HG02852 (cell line): ENCODE measurements around the gene KRTAP9-2.
"Not testable (repeated sequence)": the region's sequence is repeated elsewhere in the genome, so short reads cannot be mapped to it uniquely, and the experiment has no call there.

Source experiments
- ATAC-seq: cut with Tn5 transposase; IDR thresholded peaks from one replicate; pipeline ENCODE4 v1.9.1; 2021; ENCODE audit warnings: mild to moderate bottlenecking, moderate library complexity; ENCODE audit not compliant: unreplicated experiment

The KRTAP9-2 gene

DNA sequence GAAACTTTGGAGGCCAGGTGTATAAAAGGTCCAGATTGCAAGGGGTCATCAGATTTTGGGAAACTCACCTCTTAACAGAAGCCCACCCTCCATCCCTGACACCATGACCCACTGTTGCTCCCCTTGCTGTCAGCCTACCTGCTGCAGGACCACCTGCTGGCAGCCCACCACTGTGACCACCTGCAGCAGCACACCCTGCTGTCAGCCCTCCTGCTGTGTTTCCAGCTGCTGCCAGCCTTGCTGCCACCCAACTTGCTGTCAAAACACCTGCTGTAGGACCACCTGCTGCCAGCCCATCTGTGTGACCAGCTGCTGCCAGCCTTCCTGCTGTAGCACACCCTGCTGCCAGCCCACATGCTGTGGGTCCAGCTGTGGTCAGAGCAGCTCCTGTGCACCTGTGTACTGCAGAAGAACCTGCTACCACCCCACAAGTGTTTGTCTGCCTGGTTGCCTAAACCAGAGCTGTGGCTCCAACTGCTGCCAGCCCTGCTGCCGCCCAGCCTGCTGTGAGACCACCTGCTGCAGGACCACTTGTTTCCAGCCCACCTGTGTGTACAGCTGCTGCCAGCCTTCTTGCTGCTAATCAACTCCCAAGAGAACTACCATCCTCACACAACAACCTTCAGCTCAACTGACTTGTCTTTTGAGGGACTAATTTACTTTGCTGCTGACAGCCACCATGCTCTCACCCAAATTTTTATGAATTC lies 6.1 kb downstream of the KRTAP9-2 start, which contains the start of gene KRTAP9-3:
KRTAP9-3 (plus strand) TSS at position 51 of the 707 bp plus-strand sequence; CDS start at position 104, 53 bp downstream.
- ATAC-seq, result not testable (repeated sequence)

GRCh38 chr17:41237116-41237515 lies 10.7 kb downstream of the KRTAP9-2 start:
- ATAC-seq, result not testable (repeated sequence)

DNA sequence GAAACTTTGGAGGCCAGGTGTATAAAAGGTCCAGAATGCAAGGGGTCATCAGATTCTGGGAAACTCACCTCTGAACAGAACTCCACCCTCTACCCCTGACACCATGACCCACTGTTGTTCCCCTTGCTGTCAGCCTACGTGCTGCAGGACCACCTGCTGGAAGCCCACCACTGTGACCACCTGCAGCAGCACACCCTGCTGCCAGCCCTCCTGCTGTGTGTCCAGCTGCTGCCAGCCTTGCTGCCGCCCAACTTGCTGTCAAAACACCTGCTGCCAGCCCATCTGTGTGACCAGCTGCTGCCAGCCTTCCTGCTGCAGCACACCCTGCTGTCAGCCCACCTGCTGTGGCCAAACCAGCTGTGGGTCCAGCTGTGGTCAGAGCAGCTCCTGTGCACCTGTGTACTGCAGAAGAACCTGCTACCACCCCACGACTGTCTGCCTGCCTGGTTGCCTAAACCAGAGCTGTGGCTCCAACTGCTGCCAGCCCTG lies 11.5 kb downstream of the KRTAP9-2 start, which contains the start of gene KRTAP9-8:
KRTAP9-8 (plus strand) TSS at position 51 of the 489 bp plus-strand sequence; CDS start at position 104, 53 bp downstream.
- not testable (repeated sequence) for ATAC-seq

DNA sequence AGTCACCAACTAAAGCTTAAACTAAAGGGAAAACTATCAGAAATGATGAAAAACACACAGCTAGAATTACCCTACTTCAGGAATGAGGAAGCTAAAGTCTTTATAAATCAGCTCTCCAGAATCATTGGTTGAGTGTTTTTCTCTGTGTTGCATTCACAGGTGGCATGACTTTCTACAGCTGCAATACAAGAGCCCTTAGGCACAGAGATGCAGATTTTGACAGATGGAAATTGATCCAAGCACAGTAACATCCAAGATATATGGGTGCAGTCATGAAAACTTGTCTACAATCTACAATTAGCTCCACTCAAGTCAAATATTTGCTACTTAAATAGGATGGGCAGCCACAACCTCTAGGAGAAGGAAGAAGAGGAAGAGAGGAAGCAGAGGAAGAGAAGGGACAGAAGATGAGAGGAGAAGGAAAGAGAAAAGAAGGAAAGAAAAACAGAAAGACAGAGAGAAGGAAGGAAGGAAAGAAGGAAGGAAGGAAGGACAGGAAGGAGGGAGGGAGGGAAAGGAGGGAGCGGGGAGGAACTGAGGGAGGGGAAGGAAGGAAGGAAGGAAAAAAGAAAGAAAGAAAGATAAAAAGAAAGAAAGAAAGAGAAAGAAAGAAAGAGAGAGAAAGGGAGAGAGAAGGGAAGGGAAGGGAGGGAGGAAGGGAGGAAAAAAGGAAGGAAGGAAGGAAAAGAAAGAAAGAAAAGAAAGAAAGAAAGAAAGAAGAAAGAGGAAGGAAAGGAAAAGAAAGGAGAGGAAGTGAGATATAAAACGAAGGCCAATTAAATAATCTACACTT lies 20.7 kb downstream of the KRTAP9-2 start:
- ATAC-seq, result not testable (repeated sequence)

- not testable (repeated sequence) for ATAC-seq
These were observed 23.3 kb downstream of the KRTAP9-2 start, which contains the start of gene KRTAP9-4 for GRCh38 chr17:41249637-41250240. KRTAP9-4 (plus strand) TSS chr17:41249687; CDS start chr17:41249721, 34 bp downstream.

DNA sequence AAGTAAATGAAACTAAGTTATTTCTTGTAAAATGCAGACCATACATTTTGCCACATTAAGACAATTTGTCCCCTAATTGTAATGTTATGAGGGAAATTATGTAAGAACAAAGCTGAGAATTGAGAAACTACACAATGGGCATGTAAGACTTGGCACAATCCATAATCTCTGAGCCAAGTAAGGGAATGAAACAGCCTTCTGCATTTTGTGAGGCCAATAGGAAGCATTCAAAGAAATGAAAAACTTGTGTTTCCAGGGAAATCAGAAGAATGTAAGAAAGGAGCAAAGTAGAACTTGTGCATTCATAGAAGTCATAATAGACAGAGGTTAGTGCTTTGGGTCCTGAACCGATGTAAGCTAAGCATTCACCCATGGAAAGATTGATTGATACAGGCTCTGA lies 24.8 kb downstream of the KRTAP9-2 start:
- no peak for ATAC-seq

DNA sequence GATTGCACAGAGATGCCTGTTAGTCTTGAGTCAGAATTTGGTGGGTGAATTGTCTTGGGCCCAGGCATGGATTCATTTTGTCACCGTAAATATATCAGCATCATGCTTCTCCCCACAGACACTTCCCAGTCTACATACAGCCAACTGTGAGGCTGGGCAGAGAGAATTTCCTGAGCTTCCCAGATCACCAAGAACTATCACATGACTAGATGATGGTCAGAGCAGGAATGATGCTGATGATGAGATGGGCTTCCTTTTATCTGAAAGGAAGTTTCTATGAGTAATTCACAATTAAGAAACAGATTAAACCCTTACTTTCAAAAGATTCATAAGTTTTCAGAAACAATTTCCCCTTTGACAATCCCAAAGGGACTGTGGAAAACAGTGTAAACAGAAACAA lies 28.4 kb downstream of the KRTAP9-2 start:
- no peak for ATAC-seq

DNA sequence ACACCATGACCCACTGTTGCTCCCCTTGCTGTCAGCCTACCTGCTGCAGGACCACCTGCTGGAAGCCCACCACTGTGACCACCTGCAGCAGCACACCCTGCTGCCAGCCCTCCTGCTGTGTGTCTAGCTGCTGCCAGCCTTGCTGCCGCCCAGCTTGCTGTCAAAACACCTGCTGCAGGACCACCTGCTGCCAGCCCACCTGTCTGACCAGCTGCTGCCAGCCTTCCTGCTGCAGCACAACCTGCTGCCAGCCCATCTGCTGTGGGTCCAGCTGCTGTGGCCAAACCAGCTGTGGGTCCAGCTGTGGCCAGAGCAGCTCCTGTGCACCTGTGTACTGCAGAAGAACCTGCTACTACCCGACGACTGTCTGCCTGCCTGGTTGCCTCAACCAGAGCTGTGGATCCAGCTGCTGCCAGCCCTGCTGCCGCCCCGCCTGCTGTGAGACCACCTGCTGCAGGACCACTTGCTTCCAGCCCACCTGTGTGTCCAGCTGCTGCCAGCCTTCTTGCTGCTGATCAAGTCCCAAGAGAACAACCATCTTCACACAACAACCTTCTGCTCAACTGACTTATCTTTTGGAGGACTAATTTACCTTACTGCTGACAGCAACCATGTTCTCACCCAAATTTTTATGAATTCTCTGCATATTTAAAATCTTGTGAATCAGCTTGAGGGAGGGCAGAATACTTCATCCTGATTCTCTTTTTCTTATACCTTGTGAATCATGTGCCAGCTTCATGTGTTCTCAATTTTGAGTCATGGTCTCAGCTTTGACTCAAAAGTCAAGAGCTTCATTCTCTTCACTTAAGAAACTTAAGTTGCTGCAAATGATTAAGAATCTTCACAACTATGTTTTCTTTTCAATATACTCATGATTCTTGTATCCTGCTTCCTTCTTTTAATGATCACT lies 29.2 kb downstream of the KRTAP9-2 start, which contains the start of gene KRTAP9-9:
KRTAP9-9 (plus strand) TSS at position 4 of the 910 bp plus-strand sequence.
- ATAC-seq, result not testable (repeated sequence)

GRCh38 chr17:41256291-41256685 lies 29.8 kb downstream of the KRTAP9-2 start:
- no peak for ATAC-seq

GRCh38 chr17:41258406-41258805 lies 32.0 kb downstream of the KRTAP9-2 start:
- no peak for ATAC-seq

GRCh38 chr17:41263212-41263611 lies 36.8 kb downstream of the KRTAP9-2 start:
- ATAC-seq, result no peak

DNA sequence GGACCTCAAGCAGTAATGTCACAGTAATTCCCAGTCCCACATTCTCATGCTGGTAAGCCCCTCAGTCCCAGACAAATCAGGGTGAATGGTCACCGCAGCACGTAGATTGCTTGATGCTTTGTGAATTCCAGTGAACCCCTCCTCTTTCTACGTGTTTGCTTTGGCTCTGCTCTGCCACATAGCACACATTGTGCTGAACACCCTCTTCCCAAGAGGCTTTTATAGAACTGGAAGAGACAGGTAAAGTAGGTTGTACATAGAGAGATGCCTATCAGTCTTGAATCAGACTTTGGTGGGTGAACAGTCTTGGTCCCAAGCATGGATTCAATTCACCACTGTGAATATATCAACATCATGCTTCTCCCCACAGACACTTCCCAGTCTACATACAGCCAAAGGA lies 38.2 kb downstream of the KRTAP9-2 start:
- no peak for ATAC-seq

- no peak for ATAC-seq
These were observed 38.6 kb downstream of the KRTAP9-2 start, which contains the start of gene KRTAP9-6 for GRCh38 chr17:41265078-41265477. KRTAP9-6 (plus strand) TSS chr17:41265378; CDS start chr17:41265378, 0 bp downstream.

GRCh38 chr17:41267711-41268110 lies 41.3 kb downstream of the KRTAP9-2 start:
- ATAC-seq, result no peak

GRCh38 chr17:41271323-41271722 lies 44.9 kb downstream of the KRTAP9-2 start:
- not testable (repeated sequence) for ATAC-seq

GRCh38 chr17:41271858-41272257 lies 45.4 kb downstream of the KRTAP9-2 start:
- no peak for ATAC-seq

DNA sequence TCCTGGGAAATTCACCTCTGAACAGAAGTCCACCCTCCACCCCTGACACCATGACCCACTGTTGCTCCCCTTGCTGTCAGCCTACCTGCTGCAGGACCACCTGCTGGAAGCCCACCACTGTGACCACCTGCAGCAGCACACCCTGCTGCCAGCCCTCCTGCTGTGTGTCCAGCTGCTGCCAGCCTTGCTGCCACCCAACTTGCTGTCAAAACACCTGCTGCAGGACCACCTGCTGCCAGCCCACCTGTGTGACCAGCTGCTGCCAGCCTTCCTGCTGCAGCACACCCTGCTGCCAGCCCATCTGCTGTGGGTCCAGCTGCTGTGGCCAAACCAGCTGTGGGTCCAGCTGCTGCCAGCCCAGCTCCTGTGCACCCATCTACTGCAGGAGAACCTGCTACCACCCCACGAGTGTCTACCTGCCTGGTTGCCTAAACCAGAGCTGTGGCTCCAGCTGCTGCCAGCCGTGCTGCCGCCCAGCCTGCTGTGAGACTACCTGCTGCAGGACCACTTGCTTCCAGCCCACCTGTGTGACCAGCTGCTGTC lies 49.3 kb downstream of the KRTAP9-2 start, which contains the start of gene KRTAP9-7:
KRTAP9-7 (plus strand) TSS at position 51 of the 543 bp plus-strand sequence; CDS start at position 51, 0 bp downstream.
- not testable (repeated sequence) for ATAC-seq
